Neural cell (in vitro differentiated cells): ENCODE data around the gene NKPD1. TPM values are rescaled to one million over a fixed set of nuclear protein-coding genes. Genes with fewer than 3 reads are reported as not detected.

Source experiments
- H2AFZ ChIP-seq: fragments of 200-600, 300-800 bp; sonication (generic), shearing (Covaris generic); 2 replicates; pipeline ENCODE4 v1.6.0; 2014; ENCODE audit warnings: low read depth, mild to moderate bottlenecking, antibody characterized with exemption, low read length, moderate library complexity
- H3F3A ChIP-seq: fragments of 200-600 bp; shearing (Covaris generic); 2 replicates; pipeline ENCODE4 v1.6.1; 2016; ENCODE audit warnings: mild to moderate bottlenecking, moderate library complexity, mixed read lengths, antibody characterized with exemption, low read length; ENCODE audit not compliant: insufficient read depth, poor library complexity, severe bottlenecking
- H3K27ac ChIP-seq: fragments of 200-600, 300-800 bp; sonication (generic), shearing (Covaris generic); 2 replicates; pipeline ENCODE4 v1.5.1; 2014; ENCODE audit warnings: mild to moderate bottlenecking, low read length, moderate library complexity
- H3K27me3 ChIP-seq: fragments of 300-800, 200-600 bp; sonication (generic), shearing (Covaris generic); 2 replicates; pipeline ENCODE4 v1.6.0; 2014; ENCODE audit warnings: mild to moderate bottlenecking, low read depth, low read length, moderate library complexity; ENCODE audit not compliant: insufficient read depth
- H3K36me3 ChIP-seq: fragments of 300-800, 200-600 bp; sonication (generic), shearing (Covaris generic); 2 replicates; pipeline ENCODE4 v1.5.1; 2014; ENCODE audit warnings: mild to moderate bottlenecking, antibody characterized with exemption, low read length, moderate library complexity; ENCODE audit not compliant: insufficient read depth
- H3K4me2 ChIP-seq: fragments of 300-800, 200-600 bp; sonication (generic), shearing (Covaris generic); 2 replicates; pipeline ENCODE4 v1.6.0; 2014; ENCODE audit warnings: mild to moderate bottlenecking, low read length
- H3K4me3 ChIP-seq: fragments of 300-800, 200-600 bp; sonication (generic), shearing (Covaris generic); 2 replicates; pipeline ENCODE4 v1.5.1; 2014; ENCODE audit warnings: mild to moderate bottlenecking, low read length, moderate library complexity
- H3K79me2 ChIP-seq: fragments of 200-600 bp; shearing (Covaris generic); replicated peaks from 2 replicates; pipeline ENCODE4 v1.6.0; 2014; ENCODE audit warnings: mild to moderate bottlenecking, low read length, moderate library complexity; ENCODE audit not compliant: insufficient read depth
- H3K9ac ChIP-seq: fragments of 300-800, 200-600 bp; sonication (generic), shearing (Covaris generic); 2 replicates; pipeline ENCODE4 v1.6.1; 2016; ENCODE audit warnings: mild to moderate bottlenecking, low read length, mixed read lengths
- H3K9me2 ChIP-seq: fragments of 200-600 bp; shearing (Covaris generic); 2 replicates; pipeline ENCODE4 v1.6.1; 2016; ENCODE audit warnings: mild to moderate bottlenecking, low read length, mixed read lengths; ENCODE audit not compliant: insufficient read depth
- H3K9me3 ChIP-seq: fragments of 200-600, 300-800 bp; sonication (generic), shearing (Covaris generic); 2 replicates; pipeline ENCODE4 v1.6.1; 2016; ENCODE audit warnings: mild to moderate bottlenecking, mixed run types, low read length, moderate library complexity, mixed read lengths
- H4K20me1 ChIP-seq: fragments of 200-600 bp; shearing (Covaris generic); 2 replicates; pipeline ENCODE4 v1.6.1; 2016; ENCODE audit warnings: mild to moderate bottlenecking, mixed run types; ENCODE audit not compliant: insufficient read depth
- EP300 ChIP-seq: fragments of 450-650 bp; conservative IDR thresholded peaks from 2 replicates; pipeline ENCODE4 v1.6.1; 2014; ENCODE audit warnings: antibody characterized with exemption, mild to moderate bottlenecking, moderate library complexity; ENCODE audit not compliant: poor library complexity, severe bottlenecking
- EZH2 ChIP-seq: fragments of 200-600, 300-800 bp; shearing (Covaris generic), sonication (generic); IDR thresholded peaks from 2 replicates; pipeline ENCODE4 v1.6.1; 2014; ENCODE audit warnings: antibody characterized with exemption, low read length, borderline replicate concordance, mild to moderate bottlenecking; ENCODE audit not compliant: insufficient read depth, poor library complexity, severe bottlenecking
- MXI1 ChIP-seq: fragments of 450-650 bp; conservative IDR thresholded peaks from 2 replicates; pipeline ENCODE4 v1.6.1; 2014; ENCODE audit warnings: antibody characterized with exemption, mild to moderate bottlenecking; ENCODE audit not compliant: poor library complexity, severe bottlenecking
- POLR2AphosphoS5 ChIP-seq: IDR thresholded peaks from 2 replicates; pipeline ENCODE4 v1.6.1; 2012
- RAD21 ChIP-seq: fragments of 450-650 bp; conservative IDR thresholded peaks from 2 replicates; pipeline ENCODE4 v1.6.1; 2014; ENCODE audit warnings: antibody characterized with exemption, mild to moderate bottlenecking, moderate library complexity
- SMC3 ChIP-seq: fragments of 450-650 bp; conservative IDR thresholded peaks from 2 replicates; pipeline ENCODE4 v1.6.1; 2014; ENCODE audit warnings: antibody characterized with exemption, mild to moderate bottlenecking, moderate library complexity; ENCODE audit not compliant: poor library complexity
- TAF1 ChIP-seq: IDR thresholded peaks from 2 replicates; pipeline ENCODE4 v1.6.1; 2012; ENCODE audit warnings: low read depth
- polyA plus RNA-seq: library from polyadenylated mRNA; depleted of rRNA; stranded (reverse); fragments of >200 nt; gene quantifications from 2 replicates; pipeline ENCODE4 v1.2.3, GENCODE V29; 2014
- TF ChIP-seq, protein P1 (sequence below): fragments of 450-650 bp; IDR thresholded peaks from 2 replicates; pipeline ENCODE4 v1.5.1; 2014; ENCODE audit warnings: antibody characterized with exemption, mild to moderate bottlenecking, moderate library complexity; ENCODE audit not compliant: poor library complexity, severe bottlenecking
- TF ChIP-seq, protein P2 (sequence below): IDR thresholded peaks from 2 replicates; pipeline ENCODE4 v1.6.1; 2012; ENCODE audit warnings: borderline replicate concordance

Gene NKPD1
- polyA plus RNA-seq, 1 donor from 2014 or later = 2.8 TPM

GRCh38 chr19:45150180-45150579 is 10.6 kb downstream of the NKPD1 start:
- TF ChIP-seq TAF1 (no peak), POLR2AphosphoS5 (no peak), EZH2 (no peak), RAD21 (no peak), EP300 (no peak), SMC3 (no peak), MXI1 (no peak)
- TF ChIP-seq, protein P1, sequence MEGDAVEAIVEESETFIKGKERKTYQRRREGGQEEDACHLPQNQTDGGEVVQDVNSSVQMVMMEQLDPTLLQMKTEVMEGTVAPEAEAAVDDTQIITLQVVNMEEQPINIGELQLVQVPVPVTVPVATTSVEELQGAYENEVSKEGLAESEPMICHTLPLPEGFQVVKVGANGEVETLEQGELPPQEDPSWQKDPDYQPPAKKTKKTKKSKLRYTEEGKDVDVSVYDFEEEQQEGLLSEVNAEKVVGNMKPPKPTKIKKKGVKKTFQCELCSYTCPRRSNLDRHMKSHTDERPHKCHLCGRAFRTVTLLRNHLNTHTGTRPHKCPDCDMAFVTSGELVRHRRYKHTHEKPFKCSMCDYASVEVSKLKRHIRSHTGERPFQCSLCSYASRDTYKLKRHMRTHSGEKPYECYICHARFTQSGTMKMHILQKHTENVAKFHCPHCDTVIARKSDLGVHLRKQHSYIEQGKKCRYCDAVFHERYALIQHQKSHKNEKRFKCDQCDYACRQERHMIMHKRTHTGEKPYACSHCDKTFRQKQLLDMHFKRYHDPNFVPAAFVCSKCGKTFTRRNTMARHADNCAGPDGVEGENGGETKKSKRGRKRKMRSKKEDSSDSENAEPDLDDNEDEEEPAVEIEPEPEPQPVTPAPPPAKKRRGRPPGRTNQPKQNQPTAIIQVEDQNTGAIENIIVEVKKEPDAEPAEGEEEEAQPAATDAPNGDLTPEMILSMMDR = no peak
- TF ChIP-seq, protein P2, sequence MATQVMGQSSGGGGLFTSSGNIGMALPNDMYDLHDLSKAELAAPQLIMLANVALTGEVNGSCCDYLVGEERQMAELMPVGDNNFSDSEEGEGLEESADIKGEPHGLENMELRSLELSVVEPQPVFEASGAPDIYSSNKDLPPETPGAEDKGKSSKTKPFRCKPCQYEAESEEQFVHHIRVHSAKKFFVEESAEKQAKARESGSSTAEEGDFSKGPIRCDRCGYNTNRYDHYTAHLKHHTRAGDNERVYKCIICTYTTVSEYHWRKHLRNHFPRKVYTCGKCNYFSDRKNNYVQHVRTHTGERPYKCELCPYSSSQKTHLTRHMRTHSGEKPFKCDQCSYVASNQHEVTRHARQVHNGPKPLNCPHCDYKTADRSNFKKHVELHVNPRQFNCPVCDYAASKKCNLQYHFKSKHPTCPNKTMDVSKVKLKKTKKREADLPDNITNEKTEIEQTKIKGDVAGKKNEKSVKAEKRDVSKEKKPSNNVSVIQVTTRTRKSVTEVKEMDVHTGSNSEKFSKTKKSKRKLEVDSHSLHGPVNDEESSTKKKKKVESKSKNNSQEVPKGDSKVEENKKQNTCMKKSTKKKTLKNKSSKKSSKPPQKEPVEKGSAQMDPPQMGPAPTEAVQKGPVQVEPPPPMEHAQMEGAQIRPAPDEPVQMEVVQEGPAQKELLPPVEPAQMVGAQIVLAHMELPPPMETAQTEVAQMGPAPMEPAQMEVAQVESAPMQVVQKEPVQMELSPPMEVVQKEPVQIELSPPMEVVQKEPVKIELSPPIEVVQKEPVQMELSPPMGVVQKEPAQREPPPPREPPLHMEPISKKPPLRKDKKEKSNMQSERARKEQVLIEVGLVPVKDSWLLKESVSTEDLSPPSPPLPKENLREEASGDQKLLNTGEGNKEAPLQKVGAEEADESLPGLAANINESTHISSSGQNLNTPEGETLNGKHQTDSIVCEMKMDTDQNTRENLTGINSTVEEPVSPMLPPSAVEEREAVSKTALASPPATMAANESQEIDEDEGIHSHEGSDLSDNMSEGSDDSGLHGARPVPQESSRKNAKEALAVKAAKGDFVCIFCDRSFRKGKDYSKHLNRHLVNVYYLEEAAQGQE = no peak
- Histone ChIP-seq H3K4me3 (no peak overlapping the region), H3K27ac (no peak overlapping the region), H2AFZ (no peak overlapping the region), H4K20me1 (no peaks in the 10 kb centered on the region), H3K36me3 (no peaks in the 10 kb centered on the region), H3K4me2 (no peak overlapping the region), H3K79me2 (no peaks in the 10 kb centered on the region), H3K27me3 (peaks cover 24% of the 10 kb centered on the region), H3K9me3 (no peaks in the 10 kb centered on the region), H3K9ac (no peak overlapping the region), H3K9me2 (no peaks in the 10 kb centered on the region), H3F3A (no peaks in the 10 kb centered on the region)

DNA sequence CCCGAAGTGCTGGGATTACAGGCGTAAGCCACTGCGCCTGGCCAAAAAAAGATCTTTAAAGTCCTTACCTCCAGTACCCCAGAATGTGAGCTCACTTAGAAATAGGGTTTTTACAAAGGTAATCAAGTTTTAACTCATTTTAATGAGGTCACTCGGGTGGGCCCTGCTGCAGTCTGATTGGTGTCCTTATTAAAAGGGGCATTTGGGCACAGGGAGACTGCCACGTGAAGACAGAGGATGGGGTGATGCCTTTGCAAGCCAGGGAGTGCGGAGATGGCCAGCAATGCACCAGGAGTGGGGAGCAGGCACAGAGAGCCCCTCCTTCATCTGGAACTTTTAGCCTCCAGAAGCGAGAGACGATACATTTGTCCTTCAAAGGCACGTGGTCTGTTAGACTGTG is 11.7 kb downstream of the NKPD1 start:
- H3K9me3 ChIP-seq = no peaks in the 10 kb centered on the region
- H3K79me2 ChIP-seq = no peaks in the 10 kb centered on the region
- no peak overlapping the region for H2AFZ ChIP-seq
- no peak overlapping the region for H3K27ac ChIP-seq
- H3K4me2 ChIP-seq = no peak overlapping the region
- no peak for TF ChIP-seq POLR2AphosphoS5
- TF ChIP-seq, protein P2 = no peak
- no peak for TF ChIP-seq EP300
- TF ChIP-seq RAD21 = no peak
- TF ChIP-seq, protein P1 = no peak
- no peaks in the 10 kb centered on the region for H3K36me3 ChIP-seq
- H3K4me3 ChIP-seq = no peak overlapping the region
- H3F3A ChIP-seq = no peaks in the 10 kb centered on the region
- no peaks in the 10 kb centered on the region for H4K20me1 ChIP-seq
- H3K9me2 ChIP-seq = no peaks in the 10 kb centered on the region
- H3K27me3 ChIP-seq = peaks cover 20% of the 10 kb centered on the region
- H3K9ac ChIP-seq = no peak overlapping the region
